A673 (cell line): ENCODE data around the gene THPO. TPM values are rescaled to one million over a fixed set of nuclear protein-coding genes. Genes with fewer than 3 reads are reported as not detected.

Experiments
- BruUV-seq: library from RNA; stranded (reverse); fragments of 400-500 nt; replicated peaks from 2 replicates; lab custom pipeline; 2021; lab: Mats Ljungman, UMichigan
- CTCF ChIA-PET: fragments of 300-600 bp; sonication (Branson Sonifier 250); formaldehyde crosslinking; loops from one replicate; lab custom pipeline; 2022; ENCODE audit warnings: antibody characterized with exemption; lab: Charles Lee
- POLR2A ChIA-PET: fragments of 300-600 bp; sonication (Branson Sonifier 250); formaldehyde crosslinking; loops from one replicate; lab custom pipeline; 2022; ENCODE audit warnings: antibody characterized with exemption; ENCODE audit not compliant: low non-redundant PET; lab: Charles Lee
- DNase-seq: peaks from one replicate; pipeline ENCODE4 v3.0.0-alpha.2; 2015; ENCODE audit warnings: low spot score
- H3K27ac ChIP-seq: fragments of 200-600 bp; sonication (generic); 2 replicates; pipeline ENCODE4 v1.5.1; 2016; ENCODE audit warnings: mixed run types, low read depth, mild to moderate bottlenecking, mixed read lengths, antibody characterized with exemption, low read length; ENCODE audit not compliant: poor library complexity, severe bottlenecking
- H3K27me3 ChIP-seq: fragments of 200-600 bp; sonication (generic); replicated peaks from 2 replicates; pipeline ENCODE4 v1.6.1; 2017; ENCODE audit warnings: mixed run types, low read depth, mild to moderate bottlenecking, mixed read lengths, antibody characterized with exemption, low read length; ENCODE audit not compliant: insufficient read depth, poor library complexity
- H3K36me3 ChIP-seq: fragments of 200-600 bp; sonication (generic); 2 replicates; pipeline ENCODE4 v1.6.1; 2016; ENCODE audit warnings: mixed run types, mild to moderate bottlenecking, mixed read lengths, antibody characterized with exemption, low read length; ENCODE audit not compliant: insufficient read depth, poor library complexity, severe bottlenecking
- H3K4me1 ChIP-seq: fragments of 200-600 bp; sonication (generic); 2 replicates; pipeline ENCODE4 v1.6.1; 2017; ENCODE audit warnings: mixed run types, mild to moderate bottlenecking, mixed read lengths, antibody characterized with exemption, low read length; ENCODE audit not compliant: insufficient read depth, poor library complexity, severe bottlenecking
- H3K4me3 ChIP-seq: fragments of 200-600 bp; sonication (generic); 2 replicates; pipeline ENCODE4 v1.5.1; 2016; ENCODE audit warnings: low read depth, mixed run types, mild to moderate bottlenecking, mixed read lengths, low read length; ENCODE audit not compliant: poor library complexity, severe bottlenecking
- H3K9me3 ChIP-seq: fragments of 200-600 bp; sonication (generic); 2 replicates; pipeline ENCODE4 v1.6.1; 2016; ENCODE audit warnings: mixed run types, low read depth, mild to moderate bottlenecking, mixed read lengths, antibody characterized with exemption, low read length; ENCODE audit not compliant: poor library complexity, severe bottlenecking
- EZH2 ChIP-seq: fragments of 200-600 bp; sonication (generic); IDR thresholded peaks from 2 replicates; pipeline ENCODE4 v1.6.1; 2017; ENCODE audit warnings: borderline replicate concordance, low read depth, mild to moderate bottlenecking, mixed read lengths, antibody characterized with exemption, low read length; ENCODE audit not compliant: poor library complexity, severe bottlenecking
- intact Hi-C: fragments of 100-400 bp; cut with micrococcal nuclease; formaldehyde crosslinking; loops from one replicate; pipeline ENCODE4 v1.10.0; 2022; ENCODE audit not compliant: unreplicated experiment
- total RNA-seq: library from RNA; stranded (reverse); gene quantifications from 2 replicates; pipeline ENCODE4 v1.2.3, GENCODE V29; 2021
- TF ChIP-seq, protein P1 (sequence below): fragments of 300-800, 200-600 bp; sonication (generic); conservative IDR thresholded peaks from 2 replicates; pipeline ENCODE4 v1.5.1; 2017; ENCODE audit warnings: low read depth, mild to moderate bottlenecking, antibody characterized with exemption, low read length, moderate library complexity, mixed read lengths

The THPO gene
- total RNA-seq, 1 experiment from 2014 or later = not detected

DNA sequence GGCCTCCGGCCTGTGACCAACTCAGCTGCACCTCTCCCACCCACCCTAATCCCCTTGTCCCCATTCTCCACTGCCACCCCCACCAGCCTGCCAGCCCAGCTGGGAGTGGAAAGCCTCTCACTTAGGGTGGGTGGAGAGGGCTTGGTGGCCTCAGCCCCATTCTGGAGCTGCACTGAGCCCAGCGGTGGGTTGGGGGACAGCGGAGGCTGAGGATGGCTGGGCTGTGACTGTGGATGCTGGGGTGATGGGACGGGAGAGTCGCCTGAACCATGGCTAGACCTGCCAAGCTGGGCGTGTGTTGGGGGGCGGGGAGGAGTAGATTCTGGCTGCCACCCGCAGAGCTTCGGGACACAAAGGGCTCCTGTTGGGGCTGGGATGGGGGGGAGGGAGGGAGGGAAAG is 18.4 kb downstream of the THPO start:
- CTCF ChIA-PET = interaction anchor here (0.6 kb wide), 1 partner anchor 15 kb away, joined by 3 read pairs; no protein-coding TSS in a partner anchor
- peaks cover 11% of the 10 kb centered on the region for H3K4me1 ChIP-seq
- H3K27me3 ChIP-seq = no peaks in the 10 kb centered on the region
- DNase-seq = no peak
- no peak overlapping the region for H3K27ac ChIP-seq
- BruUV-seq = no TSS peak
- intact Hi-C loops = no loop called here
- TF ChIP-seq EZH2 = no peak
- TF ChIP-seq, protein P1, sequence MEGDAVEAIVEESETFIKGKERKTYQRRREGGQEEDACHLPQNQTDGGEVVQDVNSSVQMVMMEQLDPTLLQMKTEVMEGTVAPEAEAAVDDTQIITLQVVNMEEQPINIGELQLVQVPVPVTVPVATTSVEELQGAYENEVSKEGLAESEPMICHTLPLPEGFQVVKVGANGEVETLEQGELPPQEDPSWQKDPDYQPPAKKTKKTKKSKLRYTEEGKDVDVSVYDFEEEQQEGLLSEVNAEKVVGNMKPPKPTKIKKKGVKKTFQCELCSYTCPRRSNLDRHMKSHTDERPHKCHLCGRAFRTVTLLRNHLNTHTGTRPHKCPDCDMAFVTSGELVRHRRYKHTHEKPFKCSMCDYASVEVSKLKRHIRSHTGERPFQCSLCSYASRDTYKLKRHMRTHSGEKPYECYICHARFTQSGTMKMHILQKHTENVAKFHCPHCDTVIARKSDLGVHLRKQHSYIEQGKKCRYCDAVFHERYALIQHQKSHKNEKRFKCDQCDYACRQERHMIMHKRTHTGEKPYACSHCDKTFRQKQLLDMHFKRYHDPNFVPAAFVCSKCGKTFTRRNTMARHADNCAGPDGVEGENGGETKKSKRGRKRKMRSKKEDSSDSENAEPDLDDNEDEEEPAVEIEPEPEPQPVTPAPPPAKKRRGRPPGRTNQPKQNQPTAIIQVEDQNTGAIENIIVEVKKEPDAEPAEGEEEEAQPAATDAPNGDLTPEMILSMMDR = no peak
- POLR2A ChIA-PET = no interaction called here
- H3K36me3 ChIP-seq = peaks cover under 1% of the 10 kb centered on the region
- no peaks in the 10 kb centered on the region for H3K9me3 ChIP-seq
- no peak overlapping the region for H3K4me3 ChIP-seq

DNA sequence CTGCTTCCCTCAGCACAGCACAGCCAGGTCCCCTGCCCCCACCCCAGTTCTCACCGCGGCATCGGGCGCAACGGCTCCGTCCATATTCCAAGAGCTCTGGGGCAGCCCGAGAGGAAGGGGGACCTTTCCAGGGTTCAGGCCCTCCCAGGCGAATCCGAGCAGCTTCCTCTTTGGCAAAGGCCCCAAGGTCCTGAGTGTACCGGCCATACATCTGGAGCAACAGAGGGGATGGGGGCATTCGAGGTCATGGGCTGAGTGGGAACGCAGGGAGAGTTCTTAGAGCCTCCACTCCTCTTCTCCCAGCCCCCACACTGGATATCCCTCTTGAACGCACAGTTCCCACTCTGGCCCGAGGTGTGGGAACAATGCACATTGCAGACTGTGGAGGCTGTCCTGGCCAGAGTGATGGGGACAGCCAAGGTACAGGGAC is 19.1 kb downstream of the THPO start:
- no peak for DNase-seq
- Histone ChIP-seq H3K36me3 (no peaks in the 10 kb centered on the region), H3K27ac (no peak overlapping the region), H3K27me3 (no peaks in the 10 kb centered on the region), H3K4me1 (peaks cover 11% of the 10 kb centered on the region), H3K4me3 (no peak overlapping the region), H3K9me3 (no peaks in the 10 kb centered on the region)
- ChIA-PET CTCF (no interaction called here), POLR2A (no interaction called here)
- TF ChIP-seq EZH2 = no peak
- TF ChIP-seq, protein P1 = no peak
- intact Hi-C loops = no loop called here
- BruUV-seq = no TSS peak

DNA sequence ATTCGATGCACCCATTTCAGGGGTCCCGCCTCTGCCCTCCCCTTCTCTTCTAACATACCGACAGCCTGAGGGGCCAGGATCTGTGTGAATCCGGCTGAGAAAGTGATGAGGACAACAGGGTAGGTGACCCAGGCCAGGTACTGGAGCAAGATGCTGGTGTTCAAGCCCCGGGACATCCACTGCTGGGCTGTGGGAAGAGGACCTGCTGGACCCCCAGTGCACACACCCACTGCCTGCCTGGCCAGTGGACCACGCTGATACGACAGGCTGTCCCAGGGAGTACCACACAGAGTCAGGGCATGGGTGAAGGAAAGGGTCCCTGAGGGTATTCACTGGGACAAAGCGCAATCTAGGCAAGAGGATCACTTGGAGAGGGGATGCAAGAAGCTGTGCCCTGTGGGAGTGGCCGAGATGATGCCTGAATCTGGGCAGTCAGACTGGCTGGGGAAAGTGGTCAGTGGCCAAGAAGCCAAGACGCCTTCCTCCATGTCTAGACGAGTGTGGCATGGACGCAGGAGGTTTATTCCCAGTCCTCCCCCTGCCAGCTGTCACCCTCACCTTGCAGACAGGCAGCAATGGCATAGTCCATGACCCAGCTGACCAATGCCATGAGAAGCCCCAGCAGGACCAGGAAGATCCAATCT is 19.8 kb downstream of the THPO start:
- ChIA-PET POLR2A (no interaction called here), CTCF (no interaction called here)
- intact Hi-C loops = no loop called here
- Histone ChIP-seq H3K27ac (no peak overlapping the region), H3K4me3 (no peak overlapping the region), H3K9me3 (no peaks in the 10 kb centered on the region), H3K27me3 (no peaks in the 10 kb centered on the region), H3K4me1 (peaks cover 11% of the 10 kb centered on the region), H3K36me3 (no peaks in the 10 kb centered on the region)
- TF ChIP-seq, protein P1 = no peak
- TF ChIP-seq EZH2 = no peak
- no TSS peak for BruUV-seq
- no peak for DNase-seq
